Epithelial cell of esophagus (primary cell): Measurements from ENCODE around the gene SRD5A1.

Source experiments
- DNase-seq: peaks from one replicate; pipeline ENCODE4 v3.0.0; 2010; ENCODE audit warnings: low read depth
- H3K4me3 ChIP-seq: 2 replicates; pipeline ENCODE4 v1.5.1; 2011; ENCODE audit warnings: mild to moderate bottlenecking, low read length, control low read depth
- CTCF ChIP-seq: IDR thresholded peaks from 2 replicates; pipeline ENCODE4 v1.5.1; 2011; ENCODE audit warnings: low read depth, mild to moderate bottlenecking, low read length, control low read depth, inconsistent platforms; ENCODE audit not compliant: insufficient read depth; ENCODE audit errors: missing control alignments

The SRD5A1 gene

GRCh38 chr5:6712577-6713273 is 79.5 kb downstream of the SRD5A1 start:
- DNase-seq, result peak; percentile 97
- H3K4me3 ChIP-seq, result peak overlapping the region; percentile 64
- TF ChIP-seq CTCF, result no peak

GRCh38 chr5:6713274-6714225 is 80.3 kb downstream of the SRD5A1 start, which contains the start of gene TENT4A:
Gene TENT4A, plus strand, starts transcription at chr5:6713432. Its CDS starts 552 bp downstream, at chr5:6713984.
- peak within 1 kb of the TSS; percentile 70 for H3K4me3 ChIP-seq
- TF ChIP-seq CTCF, result no peak
- DNase-seq, result no peak

GRCh38 chr5:6714226-6715041 is 81.2 kb downstream of the SRD5A1 start:
- H3K4me3 ChIP-seq, result peak overlapping the region; percentile 70
- no peak for TF ChIP-seq CTCF
- DNase-seq, result no peak

GRCh38 chr5:6715271-6715670 is 82.0 kb downstream of the SRD5A1 start:
- no peak for DNase-seq
- TF ChIP-seq CTCF, result no peak
- peak overlapping the region; percentile 70 for H3K4me3 ChIP-seq

- peak; percentile 52 for DNase-seq
- H3K4me3 ChIP-seq, result peak overlapping the region; percentile 70
- TF ChIP-seq CTCF, result no peak
These were observed 82.8 kb downstream of the SRD5A1 start for GRCh38 chr5:6715758-6716628.
